Measurements from ENCODE around the gene SESN2.

SESN2 gene

GRCh38 chr1:28259252-28259933 lies at the start of gene SESN2:
Gene SESN2 (plus strand): TSS chr1:28259518. CDS start chr1:28259848, 330 bp downstream.
- DNase-seq (ENCODE audit: low read depth), result peak; percentile 99

- no peak for DNase-seq (ENCODE audit: low read depth)
These were observed 49.6 kb upstream of the SESN2 start for GRCh38 chr1:28209700-28210099.

- DNase-seq (ENCODE audit: low read depth), result no peak
These were observed 46.0 kb upstream of the SESN2 start for GRCh38 chr1:28213315-28213714.

- no peak for DNase-seq (ENCODE audit: low read depth)
These were observed 30.2 kb upstream of the SESN2 start for GRCh38 chr1:28229089-28229488.

GRCh38 chr1:28229996-28230395 lies 29.3 kb upstream of the SESN2 start:
- no peak for DNase-seq (ENCODE audit: low read depth)

GRCh38 chr1:28232558-28233263 lies 26.6 kb upstream of the SESN2 start, which contains the start of gene DNAJC8:
Gene DNAJC8 (minus strand): TSS chr1:28233029. CDS start chr1:28232998, 31 bp downstream.
- peak; percentile 91 for DNase-seq (ENCODE audit: low read depth)

- DNase-seq (ENCODE audit: low read depth), result no peak
These were observed 26.1 kb upstream of the SESN2 start for GRCh38 chr1:28233264-28233606.

GRCh38 chr1:28235755-28236655 lies 23.3 kb upstream of the SESN2 start, which contains the start of gene ATP5IF1:
Gene ATP5IF1 (plus strand): TSS chr1:28236124. CDS start chr1:28236184, 60 bp downstream.
- peak; percentile 89 for DNase-seq (ENCODE audit: low read depth)

- no peak for DNase-seq (ENCODE audit: low read depth)
These were observed 22.5 kb upstream of the SESN2 start for GRCh38 chr1:28236656-28237322.

GRCh38 chr1:28239004-28239403 lies 20.3 kb upstream of the SESN2 start:
- no peak for DNase-seq (ENCODE audit: low read depth)

- no peak for DNase-seq (ENCODE audit: low read depth)
These were observed 19.3 kb upstream of the SESN2 start for GRCh38 chr1:28240024-28240423.

GRCh38 chr1:28241638-28242241 lies 17.6 kb upstream of the SESN2 start:
- no peak for DNase-seq (ENCODE audit: low read depth)

- no peak for DNase-seq (ENCODE audit: low read depth)
These were observed 15.5 kb upstream of the SESN2 start for GRCh38 chr1:28243685-28244311.

- no peak for DNase-seq (ENCODE audit: low read depth)
These were observed 14.6 kb upstream of the SESN2 start for GRCh38 chr1:28244549-28245251.

- DNase-seq (ENCODE audit: low read depth), result no peak
These were observed 12.9 kb upstream of the SESN2 start for GRCh38 chr1:28246427-28246832.

GRCh38 chr1:28247612-28248272 lies 11.6 kb upstream of the SESN2 start:
- no peak for DNase-seq (ENCODE audit: low read depth)

- peak; percentile 68 for DNase-seq (ENCODE audit: low read depth)
These were observed 10.9 kb upstream of the SESN2 start for GRCh38 chr1:28248273-28249012.

GRCh38 chr1:28249013-28249865 lies 10.1 kb upstream of the SESN2 start:
- DNase-seq (ENCODE audit: low read depth), result no peak

Data from activated T-helper 1 cell treated with Interleukin-2 at 50 U/mL for 16 hours (primary cell).